A549 (cell line): Measurements from ENCODE around the gene ADGRB2. TPM values are rescaled to one million over a fixed set of nuclear protein-coding genes. Genes with fewer than 3 reads are reported as not detected.

ENCODE experiments used
- ATAC-seq, 2 experiments: fragments of 200-7000 bp in 1 of 2; fragments of >200 bp in 1 of 2; cut with Nextera tagmentation in 1 of 2; cut with Tn5 transposase in 1 of 2; 3 replicates each; pipeline versions ENCODE4 v1.8.0 to v1.9.1; 2018 to 2020; ENCODE audit warnings: mild to moderate bottlenecking in 1 of 2, moderate library complexity in 1 of 2
- CTCF ChIA-PET: fragments of 300-600 bp; sonication (Branson Sonifier 250); formaldehyde crosslinking; extraction: SDS; loops from one replicate; lab custom pipeline; 2021; ENCODE audit warnings: antibody characterized with exemption, inconsistent platforms; lab: Yijun Ruan, JAX
- POLR2A ChIA-PET: fragments of 350-600 bp; formaldehyde crosslinking; extraction: SDS; loops from one replicate; lab custom pipeline; 2021; ENCODE audit warnings: antibody characterized with exemption, inconsistent platforms; lab: Yijun Ruan, JAX
- DNase-seq, 2 experiments: peaks; one replicate each; pipeline versions ENCODE4 v3.0.0 to v3.0.0-alpha.2; 2011 to 2016; ENCODE audit warnings: low read depth in 1 of 2, low spot score in 1 of 2
- FAIRE-seq: peaks from 2 replicates; lab custom pipeline; 2011; peaks lifted over from hg19 to GRCh38; lab: Jason Lieb, UNC
- H3K27ac ChIP-seq, 2 experiments: fragments of >200 bp; sonication (Bioruptor Twin); formaldehyde crosslinking; 3 replicates each; pipeline ENCODE4 v1.5.1; 2016 to 2017
- H3K4me1 ChIP-seq: fragments of >200 bp; sonication (Bioruptor Twin); formaldehyde crosslinking; 3 replicates; pipeline ENCODE4 v1.6.1; 2016
- H3K4me2 ChIP-seq: fragments of >200 bp; sonication (Bioruptor Twin); formaldehyde crosslinking; 3 replicates; pipeline ENCODE4 v1.6.1; 2016
- H3K4me3 ChIP-seq: fragments of >200 bp; sonication (Bioruptor Twin); formaldehyde crosslinking; 3 replicates; pipeline ENCODE4 v1.5.1; 2016
- H3K9me3 ChIP-seq: fragments of >200 bp; sonication (Bioruptor Twin); formaldehyde crosslinking; 3 replicates; pipeline ENCODE4 v1.6.1; 2016
- CBX8 ChIP-seq: fragments of 200-600 bp; sonication (generic); IDR thresholded peaks from 2 replicates; pipeline ENCODE4 v1.6.1; 2016
- EHF ChIP-seq: fragments of 250-450 bp; sonication (Bioruptor Pico); IDR thresholded peaks from 2 replicates; pipeline ENCODE4 v1.5.0; 2020; ENCODE audit warnings: mild to moderate bottlenecking
- ESRRA ChIP-seq: fragments of 150-350 bp; IDR thresholded peaks from 2 replicates; pipeline ENCODE4 v1.6.1; 2014; ENCODE audit warnings: mild to moderate bottlenecking, low read length, borderline replicate concordance
- FOXS1 ChIP-seq: fragments of 250-450 bp; sonication (Bioruptor Pico); IDR thresholded peaks from 2 replicates; pipeline ENCODE4 v1.5.0; 2020; ENCODE audit warnings: mild to moderate bottlenecking, moderate library complexity
- HOXB5 ChIP-seq: fragments of 250-450 bp; sonication (Bioruptor Pico); IDR thresholded peaks from 2 replicates; pipeline ENCODE4 v1.5.0; 2020; ENCODE audit warnings: mild to moderate bottlenecking, moderate library complexity
- MAX ChIP-seq: IDR thresholded peaks from 2 replicates; pipeline ENCODE4 v1.6.1; 2012
- NFE2L2 ChIP-seq: fragments of 150-350 bp; conservative IDR thresholded peaks from 2 replicates; pipeline ENCODE4 v1.6.1; 2014; ENCODE audit warnings: low read length
- NPAS2 ChIP-seq: fragments of 250-450 bp; sonication (Bioruptor Pico); IDR thresholded peaks from 2 replicates; pipeline ENCODE4 v1.8.0; 2022; ENCODE audit warnings: mild to moderate bottlenecking, moderate library complexity, borderline replicate concordance
- PHF8 ChIP-seq: fragments of 200-600 bp; sonication (generic); IDR thresholded peaks from 2 replicates; pipeline ENCODE4 v1.6.1; 2016; ENCODE audit warnings: low read depth, mild to moderate bottlenecking, antibody characterized with exemption, moderate library complexity, borderline replicate concordance
- REST ChIP-seq: fragments of 200-600 bp; sonication (generic); IDR thresholded peaks from 2 replicates; pipeline ENCODE4 v1.6.1; 2016; ENCODE audit warnings: antibody characterized with exemption, mild to moderate bottlenecking, moderate library complexity
- SREBF2 ChIP-seq: fragments of 450-650 bp; IDR thresholded peaks from 2 replicates; pipeline ENCODE4 v1.6.1; 2014; ENCODE audit warnings: mild to moderate bottlenecking, moderate library complexity
- WGBS: methylation state at CpG from one replicate; pipeline ENCODE4 v1.1.6; 2017; ENCODE audit errors: missing lambda C conversion rate; 5-methylcytosine and 5-hydroxymethylcytosine counted together
- polyA plus RNA-seq, 4 experiments: library from polyadenylated mRNA; depleted of rRNA in 3 of 4; stranded (reverse); fragments of >200 nt; fragmentation: RNase III in 1 of 4; extraction: RNeasy Plus Mini Kit Qiagen cat#74134 plus additional on column Dnase treatment in 1 of 4; gene quantifications; 2 replicates in 3 of 4; 3 replicates in 1 of 4; pipeline ENCODE4 v1.2.3, GENCODE V29; 2011 to 2017
- TF ChIP-seq, protein P1 (sequence below): fragments of >200 bp; sonication (Bioruptor Twin); formaldehyde crosslinking; IDR thresholded peaks from 2 replicates; pipeline ENCODE4 v1.6.1; 2016

The ADGRB2 gene
- polyA plus RNA-seq, 2 of the 4 experiments (the other 2 are of a cell fraction), result 2.3 to 6.6 TPM

DNA sequence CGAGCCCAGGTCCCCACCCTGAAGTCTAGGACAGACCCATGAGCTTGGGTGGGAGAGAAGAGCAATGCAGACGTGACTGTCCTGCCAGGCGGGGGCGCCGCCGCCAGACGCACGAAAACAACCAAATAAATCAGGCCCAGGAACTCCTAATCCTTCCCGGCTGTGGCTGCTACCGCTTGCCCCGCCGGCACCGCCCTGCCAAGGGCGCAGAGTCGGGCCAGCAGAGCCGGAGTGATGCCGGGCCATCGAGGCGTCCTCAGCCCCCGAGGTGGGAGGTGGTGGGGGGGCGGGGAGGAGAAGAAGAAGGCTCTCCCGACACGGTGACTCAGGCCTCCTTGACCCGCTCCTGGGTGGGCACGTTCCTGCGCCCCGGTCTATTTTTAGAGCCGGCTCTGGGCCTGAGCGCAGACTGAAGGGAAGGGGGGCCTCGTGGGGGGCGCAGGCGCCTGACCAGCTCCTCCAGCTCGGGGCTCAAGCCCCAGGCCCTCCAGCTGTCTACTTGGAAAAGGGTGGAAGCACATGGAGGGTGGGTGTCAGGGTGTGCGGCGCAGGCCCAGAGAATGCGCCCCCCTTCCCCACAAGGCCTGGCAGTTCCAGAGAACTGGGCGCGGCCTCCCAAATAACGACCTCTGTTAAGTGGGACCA is 49.6 kb downstream of the ADGRB2 start (continued):
- TF ChIP-seq NPAS2 (no peak), SREBF2 (no peak), MAX (peak; percentile 39), PHF8 (no peak)
- TF ChIP-seq, all 56 proteins: peak for 7

DNA sequence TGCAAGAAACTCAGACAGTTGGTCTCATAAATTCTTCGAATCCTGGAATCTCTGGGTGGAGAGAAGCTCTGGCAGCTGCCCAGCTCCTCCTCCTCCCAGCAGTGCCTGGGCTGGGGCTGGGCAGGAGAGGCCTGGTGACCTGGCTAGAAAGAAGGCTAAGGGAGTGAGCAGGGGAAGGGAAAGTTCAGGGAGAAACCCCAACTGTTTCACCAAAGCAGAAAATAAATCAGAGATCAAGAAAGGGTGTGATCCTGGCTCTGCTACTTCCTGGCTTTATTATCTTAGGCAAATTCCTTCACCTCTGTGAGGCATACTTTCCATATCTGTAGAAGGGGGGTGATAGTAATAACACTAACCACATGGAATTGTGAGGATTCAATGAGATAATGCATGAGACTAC is 51.5 kb downstream of the ADGRB2 start:
- H3K4me1 ChIP-seq, result peaks cover 64% of the 10 kb centered on the region
- CTCF ChIA-PET, result interaction anchor here (1.5 to 12.0 kb wide), 8 partner anchors 8 to 77 kb away, joined by 3 to 183 read pairs (median 28); partner anchors contain the start of gene COL16A1
- WGBS, result 0% methylated on average over 1 of the region's 1 CpG
- no peak overlapping the region for H3K4me3 ChIP-seq
- POLR2A ChIA-PET, result interaction anchor here (2.6 kb wide), 1 partner anchor 12 kb away, joined by 15 read pairs; no protein-coding TSS in a partner anchor
- peak overlapping the region; percentile 62 for H3K4me2 ChIP-seq
- TF ChIP-seq NFE2L2, result no peak
- no peak for TF ChIP-seq ESRRA
- DNase-seq (peak in 1 of 2 experiments; percentile 49), ATAC-seq (no peak), FAIRE-seq (no peak)
- H3K27ac ChIP-seq, result peak overlapping the region; percentile 61 to 94; a peak in 5 of 6 replicates
- H3K9me3 ChIP-seq, result no peaks in the 10 kb centered on the region

DNA sequence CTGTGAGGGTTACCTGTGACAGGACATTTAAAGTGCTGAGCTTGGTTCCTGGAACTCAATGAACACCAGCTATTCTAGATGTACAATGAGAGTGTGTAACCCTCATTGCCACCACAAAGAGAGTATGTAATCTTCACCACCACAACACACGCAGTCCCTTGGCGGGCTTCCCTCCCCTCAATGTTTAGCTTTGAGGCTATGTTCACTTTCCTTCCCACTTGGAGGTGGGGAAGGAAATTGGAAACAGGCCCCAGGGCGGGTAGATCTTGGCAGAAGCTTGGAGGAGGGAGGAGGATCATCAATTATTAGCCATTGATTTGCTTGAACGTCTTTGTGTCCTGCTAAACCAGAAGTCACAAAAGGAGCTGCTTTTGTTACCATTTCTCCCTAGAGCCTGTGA is 52.1 kb downstream of the ADGRB2 start:
- TF ChIP-seq FOXS1 (CRISPR knock-in tag) (no peak), EHF (CRISPR knock-in tag) (no peak), CBX8 (no peak), HOXB5 (CRISPR knock-in tag) (no peak)
- TF ChIP-seq, protein P1, sequence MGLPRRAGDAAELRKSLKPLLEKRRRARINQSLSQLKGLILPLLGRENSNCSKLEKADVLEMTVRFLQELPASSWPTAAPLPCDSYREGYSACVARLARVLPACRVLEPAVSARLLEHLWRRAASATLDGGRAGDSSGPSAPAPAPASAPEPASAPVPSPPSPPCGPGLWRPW, result no peak
- TF ChIP-seq, all 56 proteins: peak for 0
- WGBS, result 59% methylated on average over 4 of the region's 4 CpGs
- Histone ChIP-seq H3K27ac (peak overlapping the region; percentile 61 to 94; a peak in 5 of 6 replicates), H3K9me3 (no peaks in the 10 kb centered on the region), H3K4me1 (peaks cover 59% of the 10 kb centered on the region), H3K4me2 (peak overlapping the region; percentile 62), H3K4me3 (no peak overlapping the region)
- ChIA-PET POLR2A (interaction anchor here (2.6 kb wide), 1 partner anchor 11 kb away, joined by 15 read pairs; no protein-coding TSS in a partner anchor), CTCF (interaction anchor here (0.6 to 12.0 kb wide), 9 partner anchors 8 to 77 kb away, joined by 3 to 183 read pairs (median 7); partner anchors contain the start of gene COL16A1)
- ATAC-seq (no peak), DNase-seq (no peak), FAIRE-seq (no peak)

DNA sequence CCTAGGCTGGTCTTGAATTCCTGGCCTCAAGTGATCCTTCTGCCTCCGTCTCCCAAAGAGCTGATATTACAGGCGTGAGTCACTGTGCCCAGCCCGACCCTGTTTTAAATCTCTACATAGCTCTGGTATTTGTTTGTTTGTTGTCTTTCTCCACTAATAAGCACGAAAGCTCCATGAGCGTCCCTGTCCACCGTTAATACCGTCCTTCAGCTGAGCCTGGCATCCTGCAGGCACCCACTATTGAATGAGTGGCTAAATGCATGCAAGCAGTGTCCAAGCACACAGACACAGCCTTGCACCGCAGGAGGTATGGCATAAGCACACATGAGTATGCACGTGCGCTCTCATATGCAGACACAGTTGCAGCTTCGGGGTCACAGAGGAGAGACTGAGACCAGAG is 55.8 kb downstream of the ADGRB2 start:
- no peak for TF ChIP-seq REST
- 0 out of 2 replicates have a peak, but pooled peaks have one; percentile 42 for TF ChIP-seq MAX
- H3K4me2 ChIP-seq, result peak overlapping the region; percentile 52
- no peaks in the 10 kb centered on the region for H3K9me3 ChIP-seq
- no peak overlapping the region for H3K4me3 ChIP-seq
- H3K4me1 ChIP-seq, result peaks cover 49% of the 10 kb centered on the region
- POLR2A ChIA-PET, result interaction anchor here (0.6 to 1.2 kb wide), 2 partner anchors 37 to 399 kb away, joined by 3 to 5 read pairs; partner anchors contain the start of gene KPNA6
- ATAC-seq (peak; percentile 23 to 40; a peak in 3 of 6 replicates), DNase-seq (no peak), FAIRE-seq (no peak)
- CTCF ChIA-PET, result interaction anchor here (2.0 to 12.0 kb wide), 4 partner anchors 7 to 81 kb away, joined by 7 to 183 read pairs (median 62); no protein-coding TSS in a partner anchor
- 24% methylated on average over 11 of the region's 11 CpGs for WGBS
- peak overlapping the region in 1 of 2 experiments; percentile 4; a peak in 3 of 6 replicates for H3K27ac ChIP-seq
